ENCODE data around the gene KAT8.

- TF ChIP-seq PML (IDR thresholded peaks at IDR 0.05; ENCODE audit: low read length): no peak
- TF ChIP-seq EZH2 (IDR thresholded peaks at IDR 0.05; ENCODE audit: borderline replicate concordance, control insufficient read depth, low read depth, low read length): no peak
- TF ChIP-seq RAD21 (IDR thresholded peaks at IDR 0.05; ENCODE audit: insufficient read depth, low read depth, low read length): no peak
- no peak for TF ChIP-seq TBL1XR1 (IDR thresholded peaks at IDR 0.05; ENCODE audit: low read depth, low read length)
These were observed 33.5 kb upstream of the KAT8 start for GRCh38 chr16:31083981-31084380.

Data from GM12878 (cell line).